ENCODE data around the gene TAGLN2. TPM values are rescaled to one million over a fixed set of nuclear protein-coding genes. Genes with fewer than 3 reads are reported as not detected.

The TAGLN2 gene
- total RNA-seq, 2 donors from 2014 or later = 97.1 to 386 TPM

GRCh38 chr1:159870704-159871103 lies 54.6 kb downstream of the TAGLN2 start:
- DNase-seq (ENCODE audit: low spot score) = no peak
- H3K36me3 ChIP-seq = no peaks in the 10 kb centered on the region
- no peak for TF ChIP-seq CTCF (IDR thresholded peaks at IDR 0.05)
- TF ChIP-seq POLR2AphosphoS5 (IDR thresholded peaks at IDR 0.05) = no peak
- no peak for TF ChIP-seq POLR2A (IDR thresholded peaks at IDR 0.05)
- H3K4me1 ChIP-seq (replicated peaks) = no peaks in the 10 kb centered on the region
- H3K27me3 ChIP-seq (replicated peaks; ENCODE audit: insufficient read depth) = no peaks in the 10 kb centered on the region
- intact Hi-C loops (cut with DNase I) = no loop called here
- WGBS = 85% methylated on average over 5 of the region's 5 CpGs
- H3K9me3 ChIP-seq = no peaks in the 10 kb centered on the region
- H3K4me3 ChIP-seq = no peak overlapping the region
- H3K27ac ChIP-seq = no peak overlapping the region

GRCh38 chr1:159869607-159870006 lies 55.7 kb downstream of the TAGLN2 start:
- Histone ChIP-seq H3K36me3 (no peaks in the 10 kb centered on the region), H3K27me3 (replicated peaks; ENCODE audit: insufficient read depth) (no peaks in the 10 kb centered on the region), H3K27ac (no peak overlapping the region), H3K4me3 (no peak overlapping the region), H3K9me3 (no peaks in the 10 kb centered on the region), H3K4me1 (replicated peaks) (no peaks in the 10 kb centered on the region)
- 47% methylated on average over 1 of the region's 1 CpG for WGBS
- TF ChIP-seq POLR2AphosphoS5 (IDR thresholded peaks at IDR 0.05) (no peak), CTCF (IDR thresholded peaks at IDR 0.05) (no peak), POLR2A (IDR thresholded peaks at IDR 0.05) (no peak)
- intact Hi-C loops (cut with DNase I) = no loop called here
- no peak for DNase-seq (ENCODE audit: low spot score)

GRCh38 chr1:159869173-159869572 lies 56.1 kb downstream of the TAGLN2 start:
- H3K4me3 ChIP-seq = no peak overlapping the region
- 43% methylated on average over 4 of the region's 4 CpGs for WGBS
- intact Hi-C loops (cut with DNase I) = no loop called here
- no peak overlapping the region for H3K27ac ChIP-seq
- H3K9me3 ChIP-seq = no peaks in the 10 kb centered on the region
- no peaks in the 10 kb centered on the region for H3K4me1 ChIP-seq (replicated peaks)
- no peak for DNase-seq (ENCODE audit: low spot score)
- H3K27me3 ChIP-seq (replicated peaks; ENCODE audit: insufficient read depth) = no peaks in the 10 kb centered on the region
- H3K36me3 ChIP-seq = no peaks in the 10 kb centered on the region
- no peak for TF ChIP-seq POLR2AphosphoS5 (IDR thresholded peaks at IDR 0.05)

GRCh38 chr1:159868766-159869165 lies 56.5 kb downstream of the TAGLN2 start:
- Histone ChIP-seq H3K36me3 (no peaks in the 10 kb centered on the region), H3K27ac (no peak overlapping the region), H3K27me3 (replicated peaks; ENCODE audit: insufficient read depth) (no peaks in the 10 kb centered on the region), H3K9me3 (no peaks in the 10 kb centered on the region), H3K4me3 (no peak overlapping the region), H3K4me1 (replicated peaks) (no peaks in the 10 kb centered on the region)
- WGBS = 70% methylated on average over 3 of the region's 3 CpGs
- intact Hi-C loops (cut with DNase I) = no loop called here
- no peak for TF ChIP-seq CTCF (IDR thresholded peaks at IDR 0.05)
- TF ChIP-seq POLR2AphosphoS5 (IDR thresholded peaks at IDR 0.05) = no peak
- TF ChIP-seq POLR2A (IDR thresholded peaks at IDR 0.05) = no peak
- DNase-seq (ENCODE audit: low spot score) = no peak

Small RNAs within 50 kb of the gene (microRNA-seq; reads per million reads assigned to microRNA genes)
- gene MIR4259 = not detected

Small RNAs within 50 kb of the gene (small RNA-seq; reads per million reads assigned to genes)
- gene MIR4259 = 0 reads per million in 2 donors

Other genes with a start within 250 kb of the TAGLN2 start
- under 1 TPM in 1 of 2 donors, not detected in 1; 0.55 TPM for gene CRP, start 210.9 kb downstream of the TAGLN2 start, total RNA-seq
- gene DUSP23, start 144.5 kb downstream of the TAGLN2 start, total RNA-seq = 10 to 100 TPM; 79.3 to 85.0 TPM
- not detected for gene FCRL6, start 123.1 kb downstream of the TAGLN2 start, total RNA-seq
- 1 to 10 TPM; 1.1 to 1.2 TPM for gene SLAMF8, start 98.6 kb downstream of the TAGLN2 start, total RNA-seq
- not detected for gene VSIG8, start 62.9 kb downstream of the TAGLN2 start, total RNA-seq
- 1 to 10 TPM in 1 of 2 donors, not detected in 1; 2.6 TPM for gene CFAP45, start 25.3 kb downstream of the TAGLN2 start, total RNA-seq
- 10 to 100 TPM in 1 of 2 donors, 1 to 10 TPM in 1; 7.6 to 17.3 TPM for gene IGSF9, start 20.1 kb upstream of the TAGLN2 start, total RNA-seq
- gene SLAMF9, start 28.7 kb upstream of the TAGLN2 start, total RNA-seq = not detected
- gene PIGM, start 106.5 kb upstream of the TAGLN2 start, total RNA-seq = 1 to 10 TPM; 5.9 to 8.4 TPM
- not detected for gene KCNJ10, start 144.7 kb upstream of the TAGLN2 start, total RNA-seq
- gene KCNJ9, start 156.0 kb upstream of the TAGLN2 start, total RNA-seq = under 1 TPM in 1 of 2 donors, not detected in 1; 0.51 TPM
- gene IGSF8, start 173.1 kb upstream of the TAGLN2 start, total RNA-seq = 100 to 1,000 TPM in 1 of 2 donors, 10 to 100 TPM in 1; 35.9 to 101 TPM
- gene ATP1A2, start 190.3 kb upstream of the TAGLN2 start, total RNA-seq = 10 to 100 TPM; 14.8 to 69.0 TPM
- gene ATP1A4, start 226.1 kb upstream of the TAGLN2 start, total RNA-seq = 1 to 10 TPM; 2.8 to 5.2 TPM

Data from prostate gland (tissue), 2 donors.